ENCODE measurements around the gene GAL3ST1. TPM values are rescaled to one million over a fixed set of nuclear protein-coding genes. Genes with fewer than 3 reads are reported as not detected.

Gene GAL3ST1
- polyA plus RNA-seq, 1 donor from 2014 or later, result 1.6 TPM

DNA sequence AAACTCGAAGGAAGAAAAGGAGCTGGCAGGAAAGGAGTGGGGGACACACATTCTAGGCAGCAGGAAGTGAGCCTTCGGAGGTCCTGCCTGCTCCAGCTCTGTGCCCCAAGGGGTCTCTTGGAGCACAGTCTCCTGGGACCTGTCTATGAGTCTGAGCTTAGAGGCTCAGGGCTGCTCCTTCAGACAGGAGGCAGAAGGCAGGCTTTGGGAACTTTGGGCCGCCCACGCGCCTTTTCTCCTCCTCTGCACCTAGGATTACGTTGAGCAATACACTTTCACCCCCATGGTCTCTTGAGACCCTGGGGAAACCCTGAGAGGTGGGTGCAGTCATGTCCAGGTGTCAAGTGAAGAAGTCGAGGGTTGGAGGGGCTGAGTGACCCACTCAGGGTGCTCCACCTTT, 33.5 kb upstream of the GAL3ST1 start:
- no peaks in the 10 kb centered on the region for H3K9me2 ChIP-seq (ENCODE audit: insufficient read depth, low read length)

DNA sequence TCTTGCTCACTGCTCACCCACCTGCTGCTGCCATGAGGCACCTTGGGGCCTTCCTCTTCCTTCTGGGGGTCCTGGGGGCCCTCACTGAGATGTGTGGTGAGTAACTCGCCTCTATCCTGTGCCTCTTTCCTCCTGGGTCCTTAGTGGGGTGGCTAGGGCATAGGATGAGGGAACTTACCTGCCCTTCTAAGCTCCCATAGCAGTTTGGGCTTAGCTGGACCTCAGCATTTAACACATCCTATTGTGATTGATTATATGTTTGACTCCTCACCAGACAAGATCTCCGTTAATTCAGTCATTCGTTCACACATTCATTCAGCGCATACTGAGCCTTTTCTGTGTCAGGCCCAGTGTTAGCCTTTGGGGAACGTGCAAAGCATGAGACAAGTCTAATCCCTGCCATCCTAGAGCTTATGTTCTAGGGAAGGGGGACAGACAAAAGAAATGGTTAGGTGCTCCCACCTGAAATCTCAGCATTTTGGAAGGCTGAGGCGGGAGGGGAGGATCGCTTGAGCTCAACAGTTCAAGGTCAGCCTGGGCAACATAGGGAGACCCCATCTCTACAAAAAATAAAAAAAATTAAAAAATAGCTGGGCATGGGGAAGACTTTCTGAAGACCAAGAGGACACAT, 33.0 kb upstream of the GAL3ST1 start:
- no peaks in the 10 kb centered on the region for H3K36me3 ChIP-seq (ENCODE audit: insufficient read depth, low read length)
- peaks cover 11% of the 10 kb centered on the region for H3K79me2 ChIP-seq (replicated peaks; ENCODE audit: insufficient read depth, low read length)
- H3F3A ChIP-seq (ENCODE audit: insufficient read depth, low read length, poor library complexity, severe bottlenecking), result no peaks in the 10 kb centered on the region
- H3K9ac ChIP-seq (ENCODE audit: low read length), result peak overlapping the region; percentile 85
- H4K20me1 ChIP-seq (ENCODE audit: insufficient read depth), result no peaks in the 10 kb centered on the region
- TF ChIP-seq, protein P1, sequence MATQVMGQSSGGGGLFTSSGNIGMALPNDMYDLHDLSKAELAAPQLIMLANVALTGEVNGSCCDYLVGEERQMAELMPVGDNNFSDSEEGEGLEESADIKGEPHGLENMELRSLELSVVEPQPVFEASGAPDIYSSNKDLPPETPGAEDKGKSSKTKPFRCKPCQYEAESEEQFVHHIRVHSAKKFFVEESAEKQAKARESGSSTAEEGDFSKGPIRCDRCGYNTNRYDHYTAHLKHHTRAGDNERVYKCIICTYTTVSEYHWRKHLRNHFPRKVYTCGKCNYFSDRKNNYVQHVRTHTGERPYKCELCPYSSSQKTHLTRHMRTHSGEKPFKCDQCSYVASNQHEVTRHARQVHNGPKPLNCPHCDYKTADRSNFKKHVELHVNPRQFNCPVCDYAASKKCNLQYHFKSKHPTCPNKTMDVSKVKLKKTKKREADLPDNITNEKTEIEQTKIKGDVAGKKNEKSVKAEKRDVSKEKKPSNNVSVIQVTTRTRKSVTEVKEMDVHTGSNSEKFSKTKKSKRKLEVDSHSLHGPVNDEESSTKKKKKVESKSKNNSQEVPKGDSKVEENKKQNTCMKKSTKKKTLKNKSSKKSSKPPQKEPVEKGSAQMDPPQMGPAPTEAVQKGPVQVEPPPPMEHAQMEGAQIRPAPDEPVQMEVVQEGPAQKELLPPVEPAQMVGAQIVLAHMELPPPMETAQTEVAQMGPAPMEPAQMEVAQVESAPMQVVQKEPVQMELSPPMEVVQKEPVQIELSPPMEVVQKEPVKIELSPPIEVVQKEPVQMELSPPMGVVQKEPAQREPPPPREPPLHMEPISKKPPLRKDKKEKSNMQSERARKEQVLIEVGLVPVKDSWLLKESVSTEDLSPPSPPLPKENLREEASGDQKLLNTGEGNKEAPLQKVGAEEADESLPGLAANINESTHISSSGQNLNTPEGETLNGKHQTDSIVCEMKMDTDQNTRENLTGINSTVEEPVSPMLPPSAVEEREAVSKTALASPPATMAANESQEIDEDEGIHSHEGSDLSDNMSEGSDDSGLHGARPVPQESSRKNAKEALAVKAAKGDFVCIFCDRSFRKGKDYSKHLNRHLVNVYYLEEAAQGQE (IDR thresholded peaks at IDR 0.05; ENCODE audit: borderline replicate concordance), result no peak
- TF ChIP-seq EP300 (conservative IDR thresholded peaks at IDR 0.05; ENCODE audit: poor library complexity, severe bottlenecking) (no peak), EZH2 (IDR thresholded peaks at IDR 0.05; ENCODE audit: borderline replicate concordance, insufficient read depth, low read length, poor library complexity, severe bottlenecking) (no peak), TAF1 (IDR thresholded peaks at IDR 0.05; ENCODE audit: low read depth) (no peak), SMC3 (conservative IDR thresholded peaks at IDR 0.05; ENCODE audit: poor library complexity) (no peak), RAD21 (conservative IDR thresholded peaks at IDR 0.05) (no peak), POLR2AphosphoS5 (IDR thresholded peaks at IDR 0.05) (no peak), MXI1 (conservative IDR thresholded peaks at IDR 0.05; ENCODE audit: poor library complexity, severe bottlenecking) (no peak)
- TF ChIP-seq, protein P2, sequence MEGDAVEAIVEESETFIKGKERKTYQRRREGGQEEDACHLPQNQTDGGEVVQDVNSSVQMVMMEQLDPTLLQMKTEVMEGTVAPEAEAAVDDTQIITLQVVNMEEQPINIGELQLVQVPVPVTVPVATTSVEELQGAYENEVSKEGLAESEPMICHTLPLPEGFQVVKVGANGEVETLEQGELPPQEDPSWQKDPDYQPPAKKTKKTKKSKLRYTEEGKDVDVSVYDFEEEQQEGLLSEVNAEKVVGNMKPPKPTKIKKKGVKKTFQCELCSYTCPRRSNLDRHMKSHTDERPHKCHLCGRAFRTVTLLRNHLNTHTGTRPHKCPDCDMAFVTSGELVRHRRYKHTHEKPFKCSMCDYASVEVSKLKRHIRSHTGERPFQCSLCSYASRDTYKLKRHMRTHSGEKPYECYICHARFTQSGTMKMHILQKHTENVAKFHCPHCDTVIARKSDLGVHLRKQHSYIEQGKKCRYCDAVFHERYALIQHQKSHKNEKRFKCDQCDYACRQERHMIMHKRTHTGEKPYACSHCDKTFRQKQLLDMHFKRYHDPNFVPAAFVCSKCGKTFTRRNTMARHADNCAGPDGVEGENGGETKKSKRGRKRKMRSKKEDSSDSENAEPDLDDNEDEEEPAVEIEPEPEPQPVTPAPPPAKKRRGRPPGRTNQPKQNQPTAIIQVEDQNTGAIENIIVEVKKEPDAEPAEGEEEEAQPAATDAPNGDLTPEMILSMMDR (IDR thresholded peaks at IDR 0.05; ENCODE audit: poor library complexity, severe bottlenecking), result no peak
- H3K4me2 ChIP-seq (ENCODE audit: low read length), result peak overlapping the region; percentile 64
- peak overlapping the region; percentile 80 for H3K27ac ChIP-seq (ENCODE audit: low read length)
- no peaks in the 10 kb centered on the region for H3K27me3 ChIP-seq (ENCODE audit: insufficient read depth, low read depth, low read length)
- H3K9me2 ChIP-seq (ENCODE audit: insufficient read depth, low read length), result no peaks in the 10 kb centered on the region
- no peaks in the 10 kb centered on the region for H3K9me3 ChIP-seq (ENCODE audit: low read length)
- peak overlapping the region; percentile 72 for H3K4me3 ChIP-seq (ENCODE audit: low read length)
- H2AFZ ChIP-seq (ENCODE audit: low read depth, low read length), result peak overlapping the region; percentile 97

More for the DNA sequence above, 33.5 kb upstream of the GAL3ST1 start:
- H3K9ac ChIP-seq (ENCODE audit: low read length), result peak overlapping the region; percentile 85
- TF ChIP-seq SMC3 (conservative IDR thresholded peaks at IDR 0.05; ENCODE audit: poor library complexity), result no peak
- TF ChIP-seq, protein P1 (IDR thresholded peaks at IDR 0.05; ENCODE audit: borderline replicate concordance), result no peak
- H3K9me3 ChIP-seq (ENCODE audit: low read length), result no peaks in the 10 kb centered on the region
- H3K4me3 ChIP-seq (ENCODE audit: low read length), result peak overlapping the region; percentile 72
- H3K79me2 ChIP-seq (replicated peaks; ENCODE audit: insufficient read depth, low read length), result peaks cover 11% of the 10 kb centered on the region
- H3K27ac ChIP-seq (ENCODE audit: low read length), result peak overlapping the region; percentile 80
- H3K36me3 ChIP-seq (ENCODE audit: insufficient read depth, low read length), result no peaks in the 10 kb centered on the region
- no peaks in the 10 kb centered on the region for H3K27me3 ChIP-seq (ENCODE audit: insufficient read depth, low read depth, low read length)
- H2AFZ ChIP-seq (ENCODE audit: low read depth, low read length), result no peak overlapping the region
- peak overlapping the region; percentile 64 for H3K4me2 ChIP-seq (ENCODE audit: low read length)
- no peaks in the 10 kb centered on the region for H4K20me1 ChIP-seq (ENCODE audit: insufficient read depth)
- H3F3A ChIP-seq (ENCODE audit: insufficient read depth, low read length, poor library complexity, severe bottlenecking), result no peaks in the 10 kb centered on the region

Measured in neural cell (in vitro differentiated cells).